ENCODE measurements around the gene HNRNPLL.
A peak's percentile ranks its signal among the peaks of the same experiment; 100 is the strongest.

DNA sequence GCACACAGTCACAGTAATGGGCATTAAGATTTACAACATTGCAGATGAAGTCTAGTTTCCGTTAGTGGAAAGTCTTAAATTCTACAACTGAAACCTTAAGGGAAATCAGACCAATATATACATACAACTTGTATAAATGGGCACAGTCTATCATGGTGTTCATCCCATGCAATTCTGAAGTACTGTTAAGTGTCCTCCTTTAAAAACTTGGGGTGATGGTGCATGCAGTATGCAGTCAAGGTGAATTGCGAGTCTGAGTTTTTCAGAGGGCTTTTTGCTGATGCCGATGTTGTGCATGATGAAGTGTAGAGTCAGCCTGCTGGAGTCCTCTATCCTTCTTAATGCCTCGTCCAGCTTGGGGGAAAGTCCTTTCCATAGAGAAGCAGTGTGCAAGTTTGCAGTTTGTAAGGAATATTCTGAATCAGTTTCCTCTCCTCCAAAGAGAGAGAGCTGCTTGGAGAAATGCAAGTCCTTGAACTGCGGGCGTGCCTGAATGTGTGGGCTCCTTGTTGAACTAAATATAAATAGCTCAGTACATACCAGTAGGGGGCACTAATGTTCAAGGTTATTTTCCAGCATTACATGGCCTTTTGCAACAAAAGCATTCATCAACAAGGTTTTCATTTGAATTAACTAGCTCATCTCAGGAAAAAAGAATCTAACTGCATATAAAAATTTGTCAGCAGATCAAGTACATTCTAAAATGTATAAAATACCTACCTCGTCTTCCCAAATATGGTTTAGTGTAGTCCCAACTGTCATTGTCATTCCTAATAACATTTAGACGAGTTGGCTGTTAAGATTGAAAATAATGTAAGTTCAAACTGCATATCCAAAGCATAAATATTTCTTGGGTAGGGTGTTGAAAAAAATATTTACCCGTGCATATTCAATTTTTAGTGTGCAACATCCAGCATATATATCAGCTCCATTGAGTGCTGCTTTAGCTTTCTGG is 21.3 kb downstream of the HNRNPLL start:
- TF ChIP-seq, protein P1, sequence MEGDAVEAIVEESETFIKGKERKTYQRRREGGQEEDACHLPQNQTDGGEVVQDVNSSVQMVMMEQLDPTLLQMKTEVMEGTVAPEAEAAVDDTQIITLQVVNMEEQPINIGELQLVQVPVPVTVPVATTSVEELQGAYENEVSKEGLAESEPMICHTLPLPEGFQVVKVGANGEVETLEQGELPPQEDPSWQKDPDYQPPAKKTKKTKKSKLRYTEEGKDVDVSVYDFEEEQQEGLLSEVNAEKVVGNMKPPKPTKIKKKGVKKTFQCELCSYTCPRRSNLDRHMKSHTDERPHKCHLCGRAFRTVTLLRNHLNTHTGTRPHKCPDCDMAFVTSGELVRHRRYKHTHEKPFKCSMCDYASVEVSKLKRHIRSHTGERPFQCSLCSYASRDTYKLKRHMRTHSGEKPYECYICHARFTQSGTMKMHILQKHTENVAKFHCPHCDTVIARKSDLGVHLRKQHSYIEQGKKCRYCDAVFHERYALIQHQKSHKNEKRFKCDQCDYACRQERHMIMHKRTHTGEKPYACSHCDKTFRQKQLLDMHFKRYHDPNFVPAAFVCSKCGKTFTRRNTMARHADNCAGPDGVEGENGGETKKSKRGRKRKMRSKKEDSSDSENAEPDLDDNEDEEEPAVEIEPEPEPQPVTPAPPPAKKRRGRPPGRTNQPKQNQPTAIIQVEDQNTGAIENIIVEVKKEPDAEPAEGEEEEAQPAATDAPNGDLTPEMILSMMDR (IDR thresholded peaks at IDR 0.05): peak; percentile 48 to 82 (median 74)
- no peak for TF ChIP-seq POLR2A (IDR thresholded peaks at IDR 0.05)

All from heart left ventricle (tissue), 13 donors.